Lung (tissue), 12 donors: ENCODE measurements around the gene CLDN6. TPM values are rescaled to one million over a fixed set of nuclear protein-coding genes. Genes with fewer than 3 reads are reported as not detected.

Experiments used
- ATAC-seq: fragments of 200-7000 bp; cut with Tn5 transposase; one replicate; pipeline ENCODE4 v1.9.1; 2020; ENCODE audit warnings: moderate number of reproducible peaks; ENCODE audit not compliant: insufficient read depth, low FRiP score
- DNase-seq, 3 donors: peaks; one replicate each; pipeline ENCODE4 v3.0.0-alpha.2; 2013 to 2017
- H3K27ac ChIP-seq, 2 donors: one replicate each; pipeline ENCODE4 v1.5.1; 2013; ENCODE audit warnings: mild to moderate bottlenecking in 2 of 2, moderate library complexity in 2 of 2, control low read depth in 1 of 2, inconsistent platforms in 1 of 2, low read depth in 1 of 2, low read length in 1 of 2
- H3K27me3 ChIP-seq, 3 donors: one replicate each; pipeline ENCODE4 v1.5.1; 2013; ENCODE audit warnings: low read length in 2 of 3; ENCODE audit not compliant: control insufficient read depth in 3 of 3, insufficient read depth in 3 of 3
- H3K36me3 ChIP-seq, 4 donors: one replicate each; pipeline ENCODE4 v1.5.1; 2013; ENCODE audit warnings: low read length in 4 of 4, mild to moderate bottlenecking in 1 of 4, moderate library complexity in 1 of 4; ENCODE audit not compliant: control insufficient read depth in 4 of 4, insufficient read depth in 4 of 4
- H3K4me1 ChIP-seq, 5 donors: one replicate each; pipeline ENCODE4 v1.5.1; 2013; ENCODE audit warnings: low read length in 5 of 5, mild to moderate bottlenecking in 2 of 5, moderate library complexity in 1 of 5; ENCODE audit not compliant: control insufficient read depth in 5 of 5, insufficient read depth in 5 of 5
- H3K4me3 ChIP-seq: one replicate; pipeline ENCODE4 v1.5.1; 2013; ENCODE audit warnings: mild to moderate bottlenecking, control low read depth, moderate library complexity
- H3K9ac ChIP-seq, 2 donors: one replicate each; pipeline ENCODE4 v1.5.1; 2013; ENCODE audit warnings: low read length in 2 of 2, control low read depth in 1 of 2; ENCODE audit not compliant: insufficient read depth in 1 of 2
- H3K9me3 ChIP-seq, 4 donors: one replicate each; pipeline ENCODE4 v1.5.1; 2013; ENCODE audit warnings: low read length in 3 of 4, mild to moderate bottlenecking in 1 of 4, moderate library complexity in 1 of 4; ENCODE audit not compliant: control insufficient read depth in 4 of 4, insufficient read depth in 3 of 4
- WGBS, 2 donors: extraction: QIAGEN DNeasy Blood & Tissue Kit; methylation state at CpG; one replicate each; pipeline ENCODE4 v1.1.7; 2013; 5-methylcytosine and 5-hydroxymethylcytosine counted together
- polyA plus RNA-seq, 2 donors: library from polyadenylated mRNA; stranded (reverse); fragments of 200-250 nt; gene quantifications; one replicate each; pipeline ENCODE4 v1.2.1, GENCODE V29; 2013
- total RNA-seq, 2 donors: library from RNA; depleted of rRNA in 1 of 2; stranded (reverse); fragments of >200 nt in 1 of 2; gene quantifications; one replicate each; pipeline ENCODE4 v1.2.1, GENCODE V29; 2014 to 2021
- TF ChIP-seq, protein P1 (sequence below): IDR thresholded peaks from 2 replicates; pipeline ENCODE4 v1.5.1; 2012; ENCODE audit warnings: mild to moderate bottlenecking; ENCODE audit errors: control extremely low read depth, extremely low read depth
- donor health status: control.
- donor health status: control.
- donor health status: Bipolar disorder and iron deficiency.
- donor health status: healthy.
- donor health status: DM: yes; HTN: yes; CAD: no.

Gene CLDN6
- total and polyA plus RNA-seq, 4 donors = 0.10 to 7.1 (median 0.92) TPM; not detected in 1

DNA sequence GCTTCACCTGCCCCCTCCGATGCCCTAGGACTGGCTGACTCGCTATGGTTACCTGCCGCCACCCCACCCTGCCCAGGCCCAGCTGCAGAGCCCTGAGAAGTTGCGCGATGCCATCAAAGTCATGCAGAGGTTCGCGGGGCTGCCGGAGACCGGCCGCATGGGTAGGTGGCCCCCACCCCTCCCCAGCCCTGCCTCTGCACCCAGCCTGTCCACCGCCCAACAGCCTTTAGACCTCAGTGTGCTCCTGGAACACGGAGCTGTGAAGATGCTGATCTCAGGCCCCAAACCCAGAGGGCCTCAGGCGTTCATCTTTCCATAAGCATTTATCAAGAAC is 29.4 kb upstream of the CLDN6 start:
- Histone ChIP-seq H3K9me3 (no peaks in the 10 kb centered on the region), H3K27ac (peak overlapping the region in 1 of 2 donors; percentile 5)

DNA sequence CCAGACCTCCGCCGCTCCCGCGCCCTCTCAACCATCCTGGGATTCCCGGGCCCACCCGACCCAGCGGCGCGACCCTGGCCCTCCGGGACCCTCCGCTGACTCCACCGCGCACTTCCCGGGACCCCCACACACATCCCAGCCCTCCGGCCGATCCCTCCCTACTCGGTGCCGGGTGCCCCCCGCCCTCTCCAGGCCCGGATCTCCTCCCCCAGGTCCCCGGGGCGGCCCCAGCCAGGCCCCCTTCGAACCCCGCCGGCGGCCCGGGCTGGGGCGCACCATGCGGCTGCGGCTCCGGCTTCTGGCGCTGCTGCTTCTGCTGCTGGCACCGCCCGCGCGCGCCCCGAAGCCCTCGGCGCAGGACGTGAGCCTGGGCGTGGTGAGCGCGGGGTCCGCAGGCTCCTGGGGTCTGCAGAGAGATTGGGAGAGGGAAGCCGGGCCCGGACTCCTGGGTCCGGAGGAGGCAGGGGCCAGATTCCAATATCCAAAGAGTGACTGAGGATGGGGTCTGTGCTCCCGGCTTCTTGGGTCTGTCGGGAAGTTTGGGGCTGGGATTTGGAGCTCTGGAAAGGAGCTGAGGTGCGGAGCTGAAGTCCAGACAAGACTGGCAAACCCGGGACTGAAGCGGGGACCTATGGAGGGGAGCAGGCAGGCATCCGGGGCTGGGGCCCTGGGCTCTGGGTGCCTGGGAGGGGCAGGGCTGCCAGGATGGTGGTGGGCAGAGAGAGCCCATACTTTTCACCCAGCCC is 28.8 kb upstream of the CLDN6 start:
- Histone ChIP-seq H3K9me3 (no peaks in the 10 kb centered on the region), H3K27me3 (peaks cover 0 to 55% (median 51%) of the 10 kb centered on the region in 3 donors), H3K36me3 (no peaks in the 10 kb centered on the region), H3K9ac (no peak overlapping the region), H3K4me3 (no peak overlapping the region), H3K4me1 (peaks cover 0 to 6% (median 3%) of the 10 kb centered on the region in 5 donors), H3K27ac (peak overlapping the region in 1 of 2 donors; percentile 21)
- WGBS, 2 donors = 2 to 4% methylated on average over 51 to 54 of the region's 54 CpGs
- no peak for DNase-seq
- no peak for ATAC-seq
- TF ChIP-seq, protein P1, sequence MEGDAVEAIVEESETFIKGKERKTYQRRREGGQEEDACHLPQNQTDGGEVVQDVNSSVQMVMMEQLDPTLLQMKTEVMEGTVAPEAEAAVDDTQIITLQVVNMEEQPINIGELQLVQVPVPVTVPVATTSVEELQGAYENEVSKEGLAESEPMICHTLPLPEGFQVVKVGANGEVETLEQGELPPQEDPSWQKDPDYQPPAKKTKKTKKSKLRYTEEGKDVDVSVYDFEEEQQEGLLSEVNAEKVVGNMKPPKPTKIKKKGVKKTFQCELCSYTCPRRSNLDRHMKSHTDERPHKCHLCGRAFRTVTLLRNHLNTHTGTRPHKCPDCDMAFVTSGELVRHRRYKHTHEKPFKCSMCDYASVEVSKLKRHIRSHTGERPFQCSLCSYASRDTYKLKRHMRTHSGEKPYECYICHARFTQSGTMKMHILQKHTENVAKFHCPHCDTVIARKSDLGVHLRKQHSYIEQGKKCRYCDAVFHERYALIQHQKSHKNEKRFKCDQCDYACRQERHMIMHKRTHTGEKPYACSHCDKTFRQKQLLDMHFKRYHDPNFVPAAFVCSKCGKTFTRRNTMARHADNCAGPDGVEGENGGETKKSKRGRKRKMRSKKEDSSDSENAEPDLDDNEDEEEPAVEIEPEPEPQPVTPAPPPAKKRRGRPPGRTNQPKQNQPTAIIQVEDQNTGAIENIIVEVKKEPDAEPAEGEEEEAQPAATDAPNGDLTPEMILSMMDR = no peak

More for the DNA sequence above, 29.4 kb upstream of the CLDN6 start:
- TF ChIP-seq, protein P1 = no peak
- H3K27me3 ChIP-seq = peaks cover 0 to 53% (median 50%) of the 10 kb centered on the region in 3 donors
- DNase-seq = no peak
- WGBS, 2 donors = 18 to 21% methylated on average over 12 to 13 of the region's 13 CpGs
- H3K4me3 ChIP-seq = no peak overlapping the region
- no peak for ATAC-seq
- no peak overlapping the region for H3K9ac ChIP-seq
- H3K36me3 ChIP-seq = no peaks in the 10 kb centered on the region
- peaks cover 0 to 6% (median 3%) of the 10 kb centered on the region in 5 donors for H3K4me1 ChIP-seq

DNA sequence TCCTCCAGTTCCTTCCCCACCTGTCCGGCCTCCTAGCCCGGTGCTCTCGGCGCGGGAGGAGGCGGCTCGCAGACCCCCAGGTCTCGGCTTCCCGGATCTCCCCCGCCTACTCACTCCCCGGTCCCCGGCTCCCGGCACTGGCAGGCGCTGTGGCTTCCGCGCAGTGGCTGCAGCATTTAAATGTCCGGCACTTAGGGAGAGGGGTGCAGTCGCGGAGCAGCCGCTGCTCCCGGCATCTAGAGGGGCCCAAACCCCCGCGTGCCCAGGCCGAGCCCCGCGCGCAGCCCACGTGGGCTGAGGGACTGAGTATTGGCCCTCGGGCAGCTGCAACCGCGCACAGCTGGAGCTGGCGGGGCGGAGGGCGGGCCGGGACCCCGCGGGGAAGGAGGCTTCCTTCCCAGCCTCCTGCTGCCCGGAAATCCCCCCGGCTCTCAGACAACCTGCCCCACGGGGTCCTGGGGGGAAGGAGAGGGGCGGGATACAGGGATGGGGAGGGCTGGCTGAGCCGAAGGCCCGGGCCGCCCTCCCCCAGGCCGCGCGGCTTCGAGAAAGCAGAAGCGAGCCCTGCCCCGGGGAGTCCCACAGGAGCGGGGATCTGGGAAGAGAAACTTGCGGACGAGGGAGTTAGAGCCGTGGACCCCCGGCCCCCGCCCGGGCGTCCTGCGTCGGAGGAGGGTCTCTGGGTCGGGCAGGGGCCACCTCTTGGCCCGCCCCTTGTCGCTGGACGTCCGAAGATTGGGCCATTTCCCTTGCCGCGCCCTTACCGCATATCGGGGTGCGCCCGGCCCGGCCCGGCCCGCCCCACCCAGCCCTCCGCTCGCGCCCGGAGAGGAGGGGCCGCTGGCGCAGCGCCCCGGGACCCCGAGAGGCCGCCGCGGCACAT is 28.0 kb upstream of the CLDN6 start, which contains the start of gene MMP25:
Gene MMP25, plus strand, starts transcription at position 804 of the 883 bp plus-strand sequence. CDS start 357 bp downstream, outside the sequence.
- Histone ChIP-seq H3K36me3 (no peaks in the 10 kb centered on the region), H3K4me1 (peaks cover 0 to 6% (median 3%) of the 10 kb centered on the region in 5 donors), H3K4me3 (no peak within 1 kb of the TSS), H3K9me3 (no peaks in the 10 kb centered on the region), H3K27me3 (peaks cover 0 to 55% (median 49%) of the 10 kb centered on the region in 3 donors), H3K9ac (no peak within 1 kb of the TSS), H3K27ac (peak within 1 kb of the TSS in 1 of 2 donors; percentile 21)
- WGBS, 2 donors = 1% methylated on average over 39 to 86 of the region's 86 CpGs
- ATAC-seq (peak; percentile 45), DNase-seq (no peak)
- TF ChIP-seq, protein P1 = no peak
